Cardiac fibroblast (primary cell): ENCODE results near the gene RNF111.

ENCODE experiments used
- DNase-seq, 2 donors: peaks; one replicate each; pipeline versions ENCODE4 v3.0.0 to v3.0.0-alpha.2; 2010; ENCODE audit warnings: low read depth in 2 of 2
- H3K4me3 ChIP-seq, 2 donors: replicated peaks in 1 of 2; 1 replicate in 1 of 2; 2 replicates in 1 of 2; pipeline ENCODE4 v1.5.1; 2011; ENCODE audit warnings: low read depth in 2 of 2, low read length in 2 of 2, mild to moderate bottlenecking in 2 of 2, moderate library complexity in 1 of 2
- CTCF ChIP-seq: IDR thresholded peaks from one replicate; pipeline ENCODE4 v1.5.1; 2011; ENCODE audit warnings: low read depth, mild to moderate bottlenecking, low read length, inconsistent platforms

The RNF111 gene

GRCh38 chr15:59063042-59063441 lies 75.6 kb downstream of the RNF111 start:
- no peak for TF ChIP-seq CTCF
- peak; percentile 35 to 61 for DNase-seq
- H3K4me3 ChIP-seq = no peak overlapping the region

- no peak overlapping the region for H3K4me3 ChIP-seq
- no peak for DNase-seq
- TF ChIP-seq CTCF = no peak
Measured at GRCh38 chr15:59069430-59069829, 82.0 kb downstream of the RNF111 start.

GRCh38 chr15:59074607-59075006 lies 87.1 kb downstream of the RNF111 start:
- no peak for TF ChIP-seq CTCF
- DNase-seq = no peak
- H3K4me3 ChIP-seq = no peak overlapping the region

DNA sequence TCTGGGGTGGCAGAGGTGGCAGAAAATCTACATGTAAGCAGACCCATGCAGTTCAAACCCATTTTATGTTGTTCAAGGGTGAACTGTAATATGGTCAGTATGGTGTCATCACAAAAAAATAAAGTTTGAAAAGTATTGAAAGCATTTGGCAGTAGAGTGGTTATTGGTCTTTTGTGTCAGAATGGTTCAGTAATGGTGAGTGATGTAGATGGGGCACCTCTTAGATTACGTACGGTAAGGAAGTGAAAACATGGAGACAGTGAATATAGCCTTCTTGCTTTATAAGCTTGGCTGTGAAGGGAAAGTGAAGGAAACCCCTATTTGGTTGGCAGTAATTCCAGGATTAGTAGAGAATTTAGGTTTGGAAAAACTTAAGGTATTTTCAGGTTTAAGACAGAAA lies 100.3 kb downstream of the RNF111 start:
- H3K4me3 ChIP-seq = no peak overlapping the region
- TF ChIP-seq CTCF = no peak
- DNase-seq = no peak

DNA sequence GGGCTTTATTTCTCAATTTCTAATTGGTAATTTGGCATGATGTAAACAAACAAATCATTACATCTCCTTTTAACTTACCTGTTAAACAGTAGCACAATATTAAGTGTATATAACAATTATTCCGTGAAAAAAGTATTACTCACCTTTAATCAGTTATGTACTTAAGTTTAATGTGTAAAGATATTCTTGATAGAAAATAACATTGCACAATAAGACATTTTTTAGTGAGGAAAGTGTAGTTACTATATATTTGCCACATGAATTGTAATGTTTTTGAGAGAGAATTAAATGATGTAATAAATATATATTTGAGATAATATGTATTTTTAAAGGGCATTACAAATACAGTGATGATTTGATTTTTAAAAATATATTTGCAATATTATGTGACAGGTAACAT lies 106.6 kb downstream of the RNF111 start:
- no peak for DNase-seq
- TF ChIP-seq CTCF = no peak
- H3K4me3 ChIP-seq = no peak overlapping the region

- H3K4me3 ChIP-seq = no peak overlapping the region
- TF ChIP-seq CTCF = no peak
- no peak for DNase-seq
Measured at GRCh38 chr15:59096429-59096828, 109.0 kb downstream of the RNF111 start.

DNA sequence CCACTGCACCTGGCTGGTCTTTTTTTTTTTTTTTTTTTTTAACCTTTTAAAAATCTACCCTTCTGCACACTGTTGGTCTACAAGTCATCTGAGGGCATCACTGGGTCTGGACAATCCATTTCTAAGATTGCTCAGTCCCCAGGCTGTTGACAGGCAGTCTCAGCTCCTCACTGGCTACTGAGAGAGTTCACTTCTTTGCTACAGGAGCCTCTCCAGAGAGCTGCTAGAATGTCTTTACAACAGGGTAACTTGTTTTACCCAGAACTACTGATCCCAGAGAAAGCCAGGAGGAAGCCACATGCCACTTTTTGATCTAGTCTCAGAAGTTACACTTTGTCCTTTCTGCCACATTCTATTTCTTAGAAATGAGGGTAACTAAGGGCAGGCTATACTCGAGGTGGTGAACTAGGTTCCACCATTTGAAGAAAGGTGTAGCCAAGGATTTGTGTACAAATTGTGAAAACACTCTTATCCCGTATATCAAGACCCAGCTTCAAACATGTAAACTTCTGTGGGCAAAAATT lies 111.8 kb downstream of the RNF111 start:
- no peak overlapping the region for H3K4me3 ChIP-seq
- no peak for DNase-seq
- no peak for TF ChIP-seq CTCF
